ENCODE data around the gene HDHD3.

- TF ChIP-seq CTCF (IDR thresholded peaks at IDR 0.05) (no peak), POLR2A (IDR thresholded peaks at IDR 0.05) (no peak)
These were observed 48.6 kb downstream of the HDHD3 start for GRCh38 chr9:113328045-113328782.

Data from adrenal gland (tissue), 5 donors.